ENCODE results near the gene KIF5C.

Gene KIF5C

DNA sequence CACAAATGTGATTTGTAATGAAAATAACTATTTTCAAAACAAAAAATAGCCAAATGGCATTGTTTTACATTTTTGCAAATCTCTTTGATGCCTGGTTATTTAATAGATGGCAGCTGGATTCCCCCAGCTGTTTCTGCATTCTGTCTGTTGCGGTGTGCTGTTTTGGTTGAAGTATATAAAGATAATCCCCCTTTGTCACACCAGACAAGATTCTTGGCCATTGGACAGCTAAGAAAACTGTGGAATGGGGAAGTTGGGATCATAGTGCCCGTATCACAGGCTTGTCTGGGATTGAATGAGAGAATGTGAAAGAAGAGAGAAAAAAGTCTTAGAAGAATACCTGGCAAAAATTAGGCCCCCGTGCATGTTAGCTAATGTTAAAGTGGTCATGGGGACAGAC lies 144.0 kb downstream of the KIF5C start:
- Histone ChIP-seq H3K27ac (ENCODE audit: low read length) (no peak overlapping the region), H3K4me1 (ENCODE audit: control insufficient read depth in 1 of 2, insufficient read depth in 2 of 2, low read length in 2 of 2) (no peaks in the 10 kb centered on the region), H3K4me3 (ENCODE audit: low read depth in 1 of 2, low read length in 2 of 2) (no peak overlapping the region), H3K9me3 (ENCODE audit: control insufficient read depth in 1 of 2, low read length in 2 of 2) (no peaks in the 10 kb centered on the region), H3K27me3 (ENCODE audit: low read depth, low read length) (no peaks in the 10 kb centered on the region), H3K36me3 (ENCODE audit: control insufficient read depth in 1 of 2, insufficient read depth in 2 of 2, low read length in 2 of 2) (no peaks in the 10 kb centered on the region)

DNA sequence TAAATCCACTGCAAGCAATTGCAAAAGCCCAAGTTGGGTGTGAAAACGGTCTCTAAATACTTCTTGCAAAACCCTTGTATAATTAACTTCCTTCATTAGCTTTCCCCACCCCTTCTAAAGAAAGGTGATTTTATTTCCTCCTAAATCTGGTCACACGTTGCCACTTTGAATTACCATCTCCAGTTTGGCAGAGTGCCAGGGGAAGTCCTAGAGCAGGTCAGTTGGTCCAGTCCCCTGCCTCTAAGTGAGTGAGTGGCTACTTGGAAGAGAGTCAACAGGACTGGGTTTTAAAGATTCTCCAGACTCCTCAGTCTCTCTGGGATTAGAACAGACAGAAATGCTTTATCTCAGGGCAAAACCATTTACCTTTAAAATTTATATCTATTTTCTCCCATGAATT lies 144.7 kb downstream of the KIF5C start:
- Histone ChIP-seq H3K4me1 (ENCODE audit: control insufficient read depth in 1 of 2, insufficient read depth in 2 of 2, low read length in 2 of 2) (no peaks in the 10 kb centered on the region), H3K27ac (ENCODE audit: low read length) (no peak overlapping the region)

DNA sequence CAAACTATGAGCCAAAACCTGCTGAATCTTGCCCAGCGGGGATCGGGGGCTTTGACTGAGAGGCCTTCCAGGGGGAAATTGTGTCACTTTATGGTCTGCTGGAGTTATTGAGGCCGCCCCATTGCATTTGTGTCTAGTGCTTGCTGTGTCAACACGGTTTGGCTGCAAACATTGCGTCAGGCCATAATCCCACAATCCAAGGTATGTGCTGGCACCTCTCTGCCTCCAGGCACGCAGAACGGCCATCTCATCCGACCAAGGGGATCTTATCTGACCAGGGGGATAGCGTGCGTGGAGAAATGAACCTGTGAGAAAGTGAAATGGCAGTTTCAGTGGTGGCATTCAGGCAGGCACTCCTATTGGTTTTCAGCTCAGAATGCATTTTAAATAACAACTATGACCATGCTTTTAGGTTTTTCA lies 145.4 kb downstream of the KIF5C start:
- Histone ChIP-seq H3K27ac (ENCODE audit: low read length) (no peak overlapping the region), H3K9me3 (ENCODE audit: control insufficient read depth in 1 of 2, low read length in 2 of 2) (no peaks in the 10 kb centered on the region), H3K36me3 (ENCODE audit: control insufficient read depth in 1 of 2, insufficient read depth in 2 of 2, low read length in 2 of 2) (no peaks in the 10 kb centered on the region), H3K27me3 (ENCODE audit: low read depth, low read length) (no peaks in the 10 kb centered on the region), H3K4me3 (ENCODE audit: low read depth in 1 of 2, low read length in 2 of 2) (no peak overlapping the region), H3K4me1 (ENCODE audit: control insufficient read depth in 1 of 2, insufficient read depth in 2 of 2, low read length in 2 of 2) (no peaks in the 10 kb centered on the region)

More for the DNA sequence above, 144.7 kb downstream of the KIF5C start:
- H3K27me3 ChIP-seq (ENCODE audit: low read depth, low read length) = no peaks in the 10 kb centered on the region
- H3K4me3 ChIP-seq (ENCODE audit: low read depth in 1 of 2, low read length in 2 of 2) = no peak overlapping the region
- H3K36me3 ChIP-seq (ENCODE audit: control insufficient read depth in 1 of 2, insufficient read depth in 2 of 2, low read length in 2 of 2) = no peaks in the 10 kb centered on the region
- no peaks in the 10 kb centered on the region for H3K9me3 ChIP-seq (ENCODE audit: control insufficient read depth in 1 of 2, low read length in 2 of 2)

DNA sequence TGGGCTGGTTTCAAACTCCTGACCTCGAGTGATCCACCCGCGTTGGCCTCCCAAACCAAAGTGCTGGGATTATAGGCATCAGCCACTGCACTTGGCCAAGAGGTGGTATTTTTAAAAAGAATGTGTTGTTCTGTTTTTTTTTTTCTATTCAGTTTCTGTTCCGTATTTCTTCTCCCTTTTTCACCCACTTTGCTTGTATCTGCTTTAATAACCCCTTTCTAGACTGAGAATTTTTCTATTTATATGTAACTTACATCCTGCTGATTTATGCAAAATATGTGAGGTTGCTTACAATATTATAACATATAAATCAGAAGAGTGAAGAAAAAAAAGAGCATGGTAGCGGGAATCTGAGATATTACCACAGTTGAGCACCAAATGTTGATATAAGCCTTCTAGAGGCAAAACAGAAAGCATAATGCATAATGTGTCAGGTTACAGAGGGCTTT lies 146.3 kb downstream of the KIF5C start:
- no peak overlapping the region for H3K4me3 ChIP-seq (ENCODE audit: low read depth in 1 of 2, low read length in 2 of 2)
- H3K36me3 ChIP-seq (ENCODE audit: control insufficient read depth in 1 of 2, insufficient read depth in 2 of 2, low read length in 2 of 2) = no peaks in the 10 kb centered on the region
- H3K4me1 ChIP-seq (ENCODE audit: control insufficient read depth in 1 of 2, insufficient read depth in 2 of 2, low read length in 2 of 2) = no peaks in the 10 kb centered on the region
- H3K27me3 ChIP-seq (ENCODE audit: low read depth, low read length) = no peaks in the 10 kb centered on the region
- no peaks in the 10 kb centered on the region for H3K9me3 ChIP-seq (ENCODE audit: control insufficient read depth in 1 of 2, low read length in 2 of 2)
- H3K27ac ChIP-seq (ENCODE audit: low read length) = no peak overlapping the region

DNA sequence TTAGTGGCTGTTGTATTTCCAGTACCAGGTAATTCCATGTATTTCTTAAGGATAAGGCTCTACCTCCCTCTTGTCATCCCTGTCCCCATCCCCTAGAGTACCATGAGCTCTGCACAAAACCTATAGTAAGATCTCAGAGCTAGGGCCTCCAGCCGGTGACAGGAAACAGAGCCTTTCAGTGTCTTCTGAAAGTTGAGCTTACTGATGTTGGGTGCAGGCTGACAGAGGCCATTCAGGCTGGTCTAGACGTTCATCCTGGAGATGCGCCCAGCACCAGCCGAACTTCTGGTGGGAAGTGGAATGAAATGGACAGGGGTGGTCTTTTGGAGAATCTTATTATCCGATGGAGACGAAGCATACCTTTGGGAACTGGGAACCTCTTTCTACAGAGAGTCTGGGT lies 146.7 kb downstream of the KIF5C start:
- no peak overlapping the region for H3K27ac ChIP-seq (ENCODE audit: low read length)

DNA sequence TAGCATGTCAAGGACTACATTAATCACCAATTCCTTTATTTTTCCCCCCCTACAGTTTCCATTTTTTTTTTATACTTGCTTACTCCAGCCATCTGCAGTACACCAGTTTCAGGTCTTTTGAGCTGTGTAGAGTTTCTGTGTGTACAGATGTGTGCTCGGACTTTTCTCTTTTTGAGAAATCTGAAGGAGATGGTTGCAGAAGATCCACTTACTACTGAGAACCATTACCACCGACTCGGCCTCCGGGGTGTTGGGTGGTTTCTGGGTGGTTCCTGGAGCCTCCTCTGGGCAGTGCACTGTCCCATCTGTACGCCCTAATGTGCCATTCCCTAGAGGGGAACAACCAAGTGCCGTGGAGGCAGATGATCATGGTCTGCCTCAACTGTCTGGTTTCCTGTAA lies 148.1 kb downstream of the KIF5C start:
- Histone ChIP-seq H3K27ac (ENCODE audit: low read length) (no peak overlapping the region), H3K36me3 (ENCODE audit: control insufficient read depth in 1 of 2, insufficient read depth in 2 of 2, low read length in 2 of 2) (no peaks in the 10 kb centered on the region), H3K4me3 (ENCODE audit: low read depth in 1 of 2, low read length in 2 of 2) (no peak overlapping the region), H3K4me1 (ENCODE audit: control insufficient read depth in 1 of 2, insufficient read depth in 2 of 2, low read length in 2 of 2) (no peaks in the 10 kb centered on the region), H3K9me3 (ENCODE audit: control insufficient read depth in 1 of 2, low read length in 2 of 2) (no peaks in the 10 kb centered on the region), H3K27me3 (ENCODE audit: low read depth, low read length) (no peaks in the 10 kb centered on the region)

More for the DNA sequence above, 146.7 kb downstream of the KIF5C start:
- H3K4me1 ChIP-seq (ENCODE audit: control insufficient read depth in 1 of 2, insufficient read depth in 2 of 2, low read length in 2 of 2) = no peaks in the 10 kb centered on the region
- no peaks in the 10 kb centered on the region for H3K36me3 ChIP-seq (ENCODE audit: control insufficient read depth in 1 of 2, insufficient read depth in 2 of 2, low read length in 2 of 2)
- no peaks in the 10 kb centered on the region for H3K27me3 ChIP-seq (ENCODE audit: low read depth, low read length)
- H3K9me3 ChIP-seq (ENCODE audit: control insufficient read depth in 1 of 2, low read length in 2 of 2) = no peaks in the 10 kb centered on the region
- no peak overlapping the region for H3K4me3 ChIP-seq (ENCODE audit: low read depth in 1 of 2, low read length in 2 of 2)

DNA sequence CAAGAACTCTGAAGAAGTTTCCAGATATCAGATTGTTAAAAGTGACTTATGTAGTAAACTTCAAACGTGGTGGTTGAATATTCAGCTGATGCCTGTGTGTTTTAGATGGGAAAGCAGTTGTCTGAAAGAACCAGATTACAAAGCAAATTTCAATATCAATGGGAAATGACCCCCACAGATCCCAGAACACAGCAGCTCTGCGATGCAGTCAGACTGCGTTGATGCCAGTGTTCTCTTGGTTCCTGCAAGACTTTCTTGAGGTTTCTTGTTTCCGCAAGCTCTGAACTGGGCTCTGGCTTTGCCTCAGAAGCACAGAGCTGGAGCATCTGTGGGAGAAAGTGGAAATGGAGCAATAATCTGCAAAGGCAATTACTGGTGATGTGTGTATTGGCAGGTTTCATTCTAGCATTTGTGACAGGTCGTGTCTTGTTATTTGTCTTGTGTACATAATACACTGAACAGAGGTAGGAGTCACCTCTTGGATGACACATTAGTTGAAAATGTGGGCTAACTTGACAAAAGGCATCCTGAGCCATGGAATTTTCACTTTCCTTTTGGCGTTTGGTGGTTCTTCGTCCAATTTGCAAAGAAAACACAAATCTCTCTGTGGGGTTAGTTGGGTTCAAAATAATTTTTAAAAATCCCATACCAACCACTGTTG lies 152.7 kb downstream of the KIF5C start:
- Histone ChIP-seq H3K4me3 (ENCODE audit: low read depth in 1 of 2, low read length in 2 of 2) (no peak overlapping the region), H3K9me3 (ENCODE audit: control insufficient read depth in 1 of 2, low read length in 2 of 2) (no peaks in the 10 kb centered on the region), H3K4me1 (ENCODE audit: control insufficient read depth in 1 of 2, insufficient read depth in 2 of 2, low read length in 2 of 2) (no peaks in the 10 kb centered on the region), H3K27me3 (ENCODE audit: low read depth, low read length) (no peaks in the 10 kb centered on the region), H3K36me3 (ENCODE audit: control insufficient read depth in 1 of 2, insufficient read depth in 2 of 2, low read length in 2 of 2) (no peaks in the 10 kb centered on the region), H3K27ac (ENCODE audit: low read length) (no peak overlapping the region)

DNA sequence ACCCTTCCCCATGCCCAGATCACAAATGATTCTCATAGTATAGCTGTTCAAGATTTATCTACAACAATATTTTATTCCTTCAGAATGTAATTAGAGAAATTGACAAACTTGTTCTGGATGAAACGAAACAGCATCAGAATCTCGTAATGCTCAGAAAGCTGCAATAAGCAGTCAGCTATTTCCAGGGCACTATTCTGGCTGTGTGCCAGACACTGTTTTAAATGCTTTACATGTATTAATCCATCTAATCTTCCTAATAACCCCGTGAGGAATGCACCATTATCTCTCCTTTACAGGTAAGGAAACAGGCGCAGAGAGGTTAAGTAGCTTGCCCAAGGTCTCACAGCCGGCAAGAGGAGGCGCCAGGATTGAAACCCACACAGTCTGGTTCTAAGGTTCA lies 153.3 kb downstream of the KIF5C start:
- Histone ChIP-seq H3K4me1 (ENCODE audit: control insufficient read depth in 1 of 2, insufficient read depth in 2 of 2, low read length in 2 of 2) (no peaks in the 10 kb centered on the region), H3K27ac (ENCODE audit: low read length) (no peak overlapping the region), H3K9me3 (ENCODE audit: control insufficient read depth in 1 of 2, low read length in 2 of 2) (no peaks in the 10 kb centered on the region), H3K4me3 (ENCODE audit: low read depth in 1 of 2, low read length in 2 of 2) (no peak overlapping the region), H3K36me3 (ENCODE audit: control insufficient read depth in 1 of 2, insufficient read depth in 2 of 2, low read length in 2 of 2) (no peaks in the 10 kb centered on the region), H3K27me3 (ENCODE audit: low read depth, low read length) (no peaks in the 10 kb centered on the region)

DNA sequence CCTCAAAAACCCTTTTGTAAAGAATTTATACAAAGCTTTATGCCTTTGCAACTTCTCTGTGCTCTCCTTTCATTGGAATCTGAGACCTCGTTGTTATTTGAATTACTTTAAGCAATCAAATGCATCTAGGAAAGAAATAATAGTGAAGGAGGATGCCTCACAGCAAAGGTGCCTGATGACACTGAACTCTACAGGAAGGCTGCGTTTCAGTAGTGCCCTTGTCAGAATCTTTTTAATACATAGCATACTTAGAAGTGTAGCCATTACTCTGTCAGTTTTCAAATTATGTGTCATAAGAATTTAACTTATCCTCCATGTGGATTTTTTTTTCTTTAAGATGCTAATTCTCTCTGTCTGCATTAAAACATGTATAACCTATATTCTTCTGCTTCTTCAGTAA lies 153.9 kb downstream of the KIF5C start:
- H3K9me3 ChIP-seq (ENCODE audit: control insufficient read depth in 1 of 2, low read length in 2 of 2) = no peaks in the 10 kb centered on the region
- no peak overlapping the region for H3K4me3 ChIP-seq (ENCODE audit: low read depth in 1 of 2, low read length in 2 of 2)
- no peaks in the 10 kb centered on the region for H3K27me3 ChIP-seq (ENCODE audit: low read depth, low read length)
- H3K4me1 ChIP-seq (ENCODE audit: control insufficient read depth in 1 of 2, insufficient read depth in 2 of 2, low read length in 2 of 2) = no peaks in the 10 kb centered on the region
- no peak overlapping the region for H3K27ac ChIP-seq (ENCODE audit: low read length)
- H3K36me3 ChIP-seq (ENCODE audit: control insufficient read depth in 1 of 2, insufficient read depth in 2 of 2, low read length in 2 of 2) = no peaks in the 10 kb centered on the region

DNA sequence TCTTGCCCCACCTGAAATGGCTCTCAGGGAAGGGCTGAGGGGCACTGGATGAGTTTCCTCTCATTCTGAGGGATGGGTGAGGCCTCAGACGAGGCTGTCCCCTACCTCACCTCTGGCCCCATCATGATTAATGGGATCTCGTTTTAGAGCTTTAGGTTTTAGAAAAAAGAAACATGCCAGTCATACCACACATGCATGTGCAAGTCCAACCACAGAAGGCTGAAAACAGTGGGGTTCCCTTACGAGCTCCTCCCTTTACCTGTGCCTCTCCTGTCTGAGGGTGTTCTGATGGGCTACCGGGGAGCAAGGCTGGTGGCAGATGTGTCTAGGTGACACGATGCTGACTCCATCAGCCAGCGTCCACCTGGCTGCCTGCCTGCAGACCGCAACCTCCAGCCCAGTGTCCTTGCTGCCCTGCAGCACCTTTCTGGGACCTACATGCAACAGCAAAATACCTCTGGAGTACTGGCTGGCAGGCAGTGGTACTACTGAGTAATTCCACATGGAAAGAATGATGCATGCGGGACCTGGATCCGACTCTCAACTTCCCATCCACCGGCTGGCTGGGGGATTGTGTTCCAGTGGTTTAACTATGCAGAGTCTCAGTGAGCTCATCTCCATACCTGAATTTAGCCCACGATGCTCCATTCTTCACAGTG lies 154.4 kb downstream of the KIF5C start:
- no peaks in the 10 kb centered on the region for H3K27me3 ChIP-seq (ENCODE audit: low read depth, low read length)

DNA sequence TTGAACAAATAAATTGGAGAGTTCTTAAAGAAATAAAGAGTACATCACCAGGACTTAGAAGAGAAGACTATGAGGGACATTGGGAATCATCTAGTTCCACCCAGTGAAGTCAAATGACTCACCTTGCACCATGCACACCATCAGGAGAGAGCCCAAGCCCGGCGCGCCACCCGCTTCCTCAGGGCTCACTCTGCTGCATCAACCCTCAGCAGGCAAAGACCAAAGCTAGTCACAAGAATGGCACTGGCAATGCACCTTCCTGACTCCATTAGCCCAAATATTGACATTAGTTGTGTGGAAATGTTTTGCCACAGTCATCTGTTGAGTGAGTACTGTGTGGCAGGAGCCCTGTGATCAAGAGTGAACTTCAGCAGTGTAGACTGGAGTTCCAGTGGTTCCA lies 156.4 kb downstream of the KIF5C start:
- Histone ChIP-seq H3K4me1 (ENCODE audit: control insufficient read depth in 1 of 2, insufficient read depth in 2 of 2, low read length in 2 of 2) (no peaks in the 10 kb centered on the region), H3K27me3 (ENCODE audit: low read depth, low read length) (no peaks in the 10 kb centered on the region), H3K36me3 (ENCODE audit: control insufficient read depth in 1 of 2, insufficient read depth in 2 of 2, low read length in 2 of 2) (no peaks in the 10 kb centered on the region), H3K9me3 (ENCODE audit: control insufficient read depth in 1 of 2, low read length in 2 of 2) (no peaks in the 10 kb centered on the region), H3K4me3 (ENCODE audit: low read depth in 1 of 2, low read length in 2 of 2) (no peak overlapping the region), H3K27ac (ENCODE audit: low read length) (no peak overlapping the region)

More for the DNA sequence above, 154.4 kb downstream of the KIF5C start:
- Histone ChIP-seq H3K4me1 (ENCODE audit: control insufficient read depth in 1 of 2, insufficient read depth in 2 of 2, low read length in 2 of 2) (no peaks in the 10 kb centered on the region), H3K36me3 (ENCODE audit: control insufficient read depth in 1 of 2, insufficient read depth in 2 of 2, low read length in 2 of 2) (no peaks in the 10 kb centered on the region), H3K4me3 (ENCODE audit: low read depth in 1 of 2, low read length in 2 of 2) (no peak overlapping the region), H3K9me3 (ENCODE audit: control insufficient read depth in 1 of 2, low read length in 2 of 2) (no peaks in the 10 kb centered on the region), H3K27ac (ENCODE audit: low read length) (no peak overlapping the region)

DNA sequence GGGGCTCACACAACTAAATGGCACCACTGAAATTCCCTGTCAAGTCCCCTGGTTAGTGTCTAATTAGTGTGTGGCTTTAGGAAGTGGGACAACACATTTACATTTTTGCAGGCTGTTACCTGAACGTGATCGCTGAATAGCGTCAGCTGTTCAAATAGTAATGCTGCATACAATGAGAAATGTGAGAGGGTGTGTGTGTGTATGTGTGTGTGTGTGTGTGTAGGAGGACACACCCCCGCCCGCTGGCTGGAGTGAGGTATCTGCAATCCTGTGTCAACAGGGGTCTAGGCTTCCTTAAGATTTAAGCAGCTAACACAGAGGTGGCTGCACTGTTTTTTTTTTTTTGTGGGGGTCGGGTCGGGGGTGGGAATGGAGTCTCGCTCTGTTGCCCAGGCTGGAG lies 158.7 kb downstream of the KIF5C start:
- H3K36me3 ChIP-seq (ENCODE audit: control insufficient read depth in 1 of 2, insufficient read depth in 2 of 2, low read length in 2 of 2) = no peaks in the 10 kb centered on the region
- peaks cover 0 to 4% of the 10 kb centered on the region in 2 donors for H3K4me1 ChIP-seq (ENCODE audit: control insufficient read depth in 1 of 2, insufficient read depth in 2 of 2, low read length in 2 of 2)
- H3K27me3 ChIP-seq (ENCODE audit: low read depth, low read length) = peaks cover 11% of the 10 kb centered on the region
- no peaks in the 10 kb centered on the region for H3K9me3 ChIP-seq (ENCODE audit: control insufficient read depth in 1 of 2, low read length in 2 of 2)
- no peak overlapping the region for H3K4me3 ChIP-seq (ENCODE audit: low read depth in 1 of 2, low read length in 2 of 2)
- H3K27ac ChIP-seq (ENCODE audit: low read length) = no peak overlapping the region

All from muscle layer of duodenum (tissue), 2 donors.